ENCODE data around the gene CARD19.

Gene CARD19

DNA sequence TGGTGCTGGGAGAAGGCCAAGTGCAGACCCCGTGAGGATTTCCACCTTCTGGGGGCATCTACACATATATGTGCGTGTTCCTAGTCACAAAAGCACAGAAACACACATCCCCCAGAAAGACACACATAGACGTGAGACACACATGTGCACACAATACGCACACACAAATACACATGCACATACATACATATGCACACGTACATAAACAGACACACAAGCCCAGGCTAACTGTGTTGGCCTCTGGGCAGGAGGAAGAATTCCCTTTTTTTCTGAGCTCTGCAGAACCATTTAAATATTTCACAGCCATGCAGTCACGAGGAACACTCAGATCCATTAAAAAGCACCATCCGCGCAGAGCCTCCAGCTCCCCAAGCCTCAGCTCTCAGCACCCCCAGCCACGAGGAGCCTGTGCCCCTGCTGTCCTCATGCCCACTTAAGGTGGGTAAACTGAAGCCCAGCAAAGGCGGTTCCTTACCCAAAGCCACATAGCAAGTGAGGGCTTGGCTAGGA, 32.8 kb downstream of the CARD19 start:
- TF ChIP-seq POLR2A (IDR thresholded peaks at IDR 0.05; ENCODE audit: low read depth, low read length), result no peak
- FAIRE-seq (no peak), DNase-seq (ENCODE audit: insufficient read length, low spot score) (no peak)

- no peak for DNase-seq (ENCODE audit: insufficient read length, low spot score)
- no peak for TF ChIP-seq POLR2A (IDR thresholded peaks at IDR 0.05; ENCODE audit: low read depth, low read length)
- FAIRE-seq, result no peak
Measured at GRCh38 chr9:93129286-93129685, 33.3 kb downstream of the CARD19 start.

- no peak for FAIRE-seq
Measured at GRCh38 chr9:93129691-93130500, 33.9 kb downstream of the CARD19 start.

GRCh38 chr9:93130861-93131481, 35.0 kb downstream of the CARD19 start:
- DNase-seq (ENCODE audit: insufficient read length, low spot score) (no peak), FAIRE-seq (no peak)
- no peak for TF ChIP-seq POLR2A (IDR thresholded peaks at IDR 0.05; ENCODE audit: low read depth, low read length)

More at GRCh38 chr9:93129691-93130500, 33.9 kb downstream of the CARD19 start:
- TF ChIP-seq POLR2A (IDR thresholded peaks at IDR 0.05; ENCODE audit: low read depth, low read length), result no peak
- DNase-seq (ENCODE audit: insufficient read length, low spot score), result no peak

DNA sequence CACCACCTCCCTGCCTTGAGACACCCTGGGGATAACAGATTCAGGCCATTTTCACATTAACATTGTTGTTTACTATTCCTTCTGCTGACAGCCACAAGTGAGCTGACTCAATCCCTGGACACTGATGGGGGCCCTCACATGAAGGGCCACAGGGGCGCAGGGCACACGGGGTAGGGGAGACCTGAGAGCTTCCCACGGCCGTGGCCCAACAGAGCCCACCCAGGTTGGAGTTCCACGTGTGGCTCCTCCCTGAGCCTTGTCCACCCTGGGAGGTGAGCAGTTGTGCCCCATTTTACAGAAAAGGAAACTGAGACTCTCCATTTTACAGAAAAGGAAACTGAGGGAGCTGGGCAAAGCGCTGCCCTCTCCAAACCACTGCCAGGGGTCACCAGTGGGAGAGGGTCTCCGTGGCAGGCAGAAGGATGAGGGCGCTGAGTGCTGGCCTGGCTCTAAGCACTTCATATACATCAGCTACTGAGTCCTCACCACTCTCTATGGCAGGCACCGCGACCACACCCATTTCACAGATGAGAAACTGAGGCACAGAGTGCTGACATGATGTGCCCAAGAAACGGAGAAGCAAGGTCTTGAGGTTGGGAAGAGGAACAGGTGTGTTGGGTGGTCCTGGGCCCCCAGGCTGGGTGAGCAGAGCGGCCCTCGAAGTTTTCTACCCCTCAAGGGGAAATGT, 35.7 kb downstream of the CARD19 start:
- DNase-seq (ENCODE audit: insufficient read length, low spot score) (no peak), FAIRE-seq (no peak)
- no peak for TF ChIP-seq POLR2A (IDR thresholded peaks at IDR 0.05; ENCODE audit: low read depth, low read length)

DNA sequence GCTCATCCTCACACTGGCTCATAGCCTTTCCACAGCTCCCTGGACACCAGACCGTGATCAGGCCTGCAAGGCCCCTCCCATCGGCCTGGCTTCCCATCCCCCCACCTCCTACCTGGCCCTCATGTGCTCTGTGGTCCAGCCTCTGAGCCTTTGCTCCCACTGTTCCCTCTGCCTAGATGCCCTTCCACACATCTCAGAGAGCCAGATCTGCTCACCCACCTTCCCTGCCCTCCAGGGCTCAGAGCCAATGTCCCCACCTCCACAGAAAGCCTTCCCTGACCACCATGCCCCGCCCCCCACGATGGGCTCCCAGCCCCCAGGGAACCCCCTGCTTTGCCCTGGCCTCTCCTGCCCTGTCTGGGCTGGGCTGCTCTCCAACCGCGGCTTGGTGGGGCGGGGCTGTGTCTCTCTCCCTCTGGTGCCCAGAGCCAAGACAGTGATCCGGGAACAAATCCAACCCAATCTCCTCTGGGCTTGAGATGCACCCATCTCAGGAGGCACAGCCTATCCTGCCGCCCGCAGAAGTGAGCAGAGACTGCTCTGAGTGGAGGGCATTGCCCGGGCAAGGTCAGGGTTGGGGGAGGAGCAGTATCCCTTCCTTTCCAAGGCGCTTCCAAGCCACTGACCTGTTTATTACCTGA, 36.4 kb downstream of the CARD19 start:
- DNase-seq (ENCODE audit: insufficient read length, low spot score) (no peak), FAIRE-seq (no peak)
- no peak for TF ChIP-seq POLR2A (IDR thresholded peaks at IDR 0.05; ENCODE audit: low read depth, low read length)

DNA sequence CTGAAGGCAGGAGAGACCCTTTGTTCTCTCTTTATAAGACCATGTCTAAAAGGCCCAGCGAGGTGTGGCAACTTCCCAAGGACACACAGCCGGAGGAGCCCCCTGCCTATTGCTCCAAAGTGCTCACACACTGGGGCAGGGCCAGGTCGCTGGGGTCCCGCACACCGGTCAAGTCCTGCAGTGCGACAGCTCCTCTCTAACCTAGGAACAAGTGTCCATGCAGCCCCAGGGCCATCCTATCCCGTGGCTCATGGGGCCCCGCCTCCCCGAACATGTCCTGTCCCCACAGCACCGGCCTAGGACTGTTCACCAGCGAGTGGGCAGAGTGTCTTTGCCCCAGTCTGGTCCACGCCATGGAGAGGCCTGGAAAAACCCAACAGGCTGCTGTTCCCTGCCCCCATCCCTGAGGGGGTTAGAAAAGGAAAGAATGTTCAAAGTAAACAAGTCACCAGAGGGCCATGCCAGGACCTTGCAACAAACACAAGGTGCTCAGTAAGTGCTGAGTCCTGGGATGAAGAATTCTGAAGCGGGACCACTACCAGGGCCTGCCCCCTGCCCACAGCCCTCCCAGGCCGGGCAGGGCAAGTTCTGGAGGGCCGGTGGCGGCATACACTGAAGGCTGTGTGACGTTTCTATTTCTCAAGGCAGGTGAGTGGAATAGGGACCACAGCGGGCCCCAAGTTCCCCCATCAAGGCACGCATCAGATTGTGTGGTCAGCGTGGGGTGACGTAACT, 37.1 kb downstream of the CARD19 start:
- TF ChIP-seq POLR2A (IDR thresholded peaks at IDR 0.05; ENCODE audit: low read depth, low read length), result no peak
- no peak for FAIRE-seq

GRCh38 chr9:93133681-93134014, 37.6 kb downstream of the CARD19 start:
- FAIRE-seq (no peak), DNase-seq (ENCODE audit: insufficient read length, low spot score) (peak; percentile 86)
- TF ChIP-seq POLR2A (IDR thresholded peaks at IDR 0.05; ENCODE audit: low read depth, low read length), result no peak

More for the DNA sequence above, 37.1 kb downstream of the CARD19 start:
- DNase-seq (ENCODE audit: insufficient read length, low spot score), result no peak

GRCh38 chr9:93134015-93134739, 38.2 kb downstream of the CARD19 start, which contains the start of gene NINJ1:
TSS of gene NINJ1 (minus strand) at chr9:93134251. CDS start at chr9:93134217, 34 bp downstream.
- 0 out of 2 replicates have a peak, but pooled peaks have one; percentile 34 for TF ChIP-seq POLR2A (IDR thresholded peaks at IDR 0.05; ENCODE audit: low read depth, low read length)
- FAIRE-seq (no peak), DNase-seq (ENCODE audit: insufficient read length, low spot score) (peak; percentile 87)

DNA sequence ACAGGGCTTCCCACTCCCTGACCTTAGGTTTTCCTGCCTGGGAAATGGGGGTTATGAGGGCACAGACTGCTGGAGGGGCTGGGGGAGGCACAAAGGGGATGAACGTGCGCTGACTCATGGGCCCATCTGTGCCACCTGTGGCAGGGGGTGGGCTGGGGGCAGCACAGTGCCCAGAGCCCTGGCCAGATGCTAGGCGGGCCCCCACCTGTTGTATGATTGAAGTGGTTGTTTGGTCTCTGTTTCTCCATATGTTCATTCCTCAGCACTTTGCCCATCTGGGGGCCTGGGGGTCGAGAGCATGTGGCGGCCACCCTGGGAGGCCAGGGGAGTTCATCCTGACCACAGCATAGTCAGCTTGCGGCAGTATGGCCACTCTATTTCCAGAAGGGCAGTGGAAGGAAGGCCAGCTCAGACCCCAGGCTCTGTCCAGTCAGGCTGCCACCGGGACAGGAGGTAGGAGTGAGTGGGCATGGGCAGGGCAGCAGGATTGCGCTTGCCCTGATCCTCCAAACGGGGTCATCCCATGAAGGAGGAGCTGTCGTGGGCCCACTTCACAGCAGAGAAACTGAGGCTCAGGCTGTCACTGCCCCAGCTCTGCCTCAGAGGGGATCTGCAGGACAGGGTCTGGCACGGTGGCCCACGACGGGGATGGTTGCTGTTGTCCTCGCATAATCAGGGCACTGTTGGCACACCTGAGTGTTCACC, 38.9 kb downstream of the CARD19 start:
- no peak for TF ChIP-seq POLR2A (IDR thresholded peaks at IDR 0.05; ENCODE audit: low read depth, low read length)
- FAIRE-seq, result no peak
- no peak for DNase-seq (ENCODE audit: insufficient read length, low spot score)

GRCh38 chr9:93136011-93136440, 40.0 kb downstream of the CARD19 start:
- DNase-seq (ENCODE audit: insufficient read length, low spot score) (no peak), FAIRE-seq (no peak)
- no peak for TF ChIP-seq POLR2A (IDR thresholded peaks at IDR 0.05; ENCODE audit: low read depth, low read length)

GRCh38 chr9:93137362-93137761, 41.3 kb downstream of the CARD19 start:
- DNase-seq (ENCODE audit: insufficient read length, low spot score), result no peak
- no peak for FAIRE-seq
- TF ChIP-seq POLR2A (IDR thresholded peaks at IDR 0.05; ENCODE audit: low read depth, low read length), result no peak

Data from H54 (cell line).